C4-2B (cell line): ENCODE results near the gene KDM6B.

Experiments used
- CTCF ChIP-seq: fragments of 450-650 bp; conservative IDR thresholded peaks from 2 replicates; pipeline ENCODE4 v1.5.1; 2017; ENCODE audit warnings: mild to moderate bottlenecking
- ZFX ChIP-seq: fragments of 450-650 bp; IDR thresholded peaks from 2 replicates; pipeline ENCODE4 v1.6.1; 2017

GRCh38 chr17:7846765-7847661, 13.0 kb downstream of the KDM6B start:
- TF ChIP-seq CTCF: no peak
- TF ChIP-seq ZFX: no peak
